K562 (cell line): ENCODE results near the gene PBX1. TPM values are rescaled to one million over a fixed set of nuclear protein-coding genes. Genes with fewer than 3 reads are reported as not detected.
A peak's percentile ranks its signal among the peaks of the same experiment; 100 is the strongest.

Experiments
- ATAC-seq: fragments of 200-7000 bp; cut with Tn5 transposase; 3 replicates; pipeline ENCODE4 v1.9.1; 2020; ENCODE audit warnings: moderate library complexity
- BruUV-seq: library from RNA; stranded (reverse); fragments of 400-500 nt; replicated peaks from 2 replicates; lab custom pipeline; 2021; lab: Mats Ljungman, UMichigan
- CTCF ChIA-PET: fragments of 300-600 bp; formaldehyde crosslinking; extraction: SDS; loops from one replicate; lab custom pipeline; 2021; ENCODE audit warnings: low intra/inter-chr PET ratio; lab: Yijun Ruan, JAX
- POLR2A ChIA-PET: fragments of 300-600, 350-650 bp; sonication (Branson Sonifier 250); formaldehyde crosslinking; extraction: SDS; loops from one replicate; lab custom pipeline; 2021; ENCODE audit warnings: antibody characterized with exemption, inconsistent platforms; lab: Yijun Ruan, JAX
- DNase-seq, 4 experiments: peaks; one replicate each; pipeline versions ENCODE4 v3.0.0 to v3.0.0-alpha.2; 2011 to 2018; ENCODE audit warnings: low spot score in 3 of 4, mixed read lengths in 3 of 4; ENCODE audit errors: extremely low read depth in 1 of 4
- FAIRE-seq: peaks from 2 replicates; lab custom pipeline; 2011; peaks lifted over from hg19 to GRCh38; lab: Jason Lieb, UNC
- H2AFZ ChIP-seq: 2 replicates; pipeline ENCODE4 v1.6.0; 2011; ENCODE audit warnings: low read depth, low read length, control low read depth, inconsistent platforms
- H3K27ac ChIP-seq: fragments of 200-600 bp; 3 replicates; pipeline ENCODE4 v1.8.0; 2011; ENCODE audit warnings: low read depth, mild to moderate bottlenecking, control low read depth, inconsistent platforms, low read length, moderate library complexity, mixed read lengths; ENCODE audit errors: extremely low read depth
- H3K27me3 ChIP-seq, 2 experiments: fragments of 300-600 bp in 1 of 2; 2 replicates in 1 of 2; 3 replicates in 1 of 2; pipeline versions ENCODE4 v1.6.0 to v1.8.0; 2011; ENCODE audit warnings: inconsistent platforms in 2 of 2, low read length in 2 of 2, mild to moderate bottlenecking in 1 of 2, mixed read lengths in 1 of 2, moderate library complexity in 1 of 2; ENCODE audit not compliant: control insufficient read depth in 2 of 2, insufficient read depth in 2 of 2
- H3K36me3 ChIP-seq: fragments of 300-600 bp; 3 replicates; pipeline ENCODE4 v1.8.0; 2011; ENCODE audit warnings: mild to moderate bottlenecking, low read length, inconsistent platforms; ENCODE audit not compliant: control insufficient read depth, insufficient read depth
- H3K4me1 ChIP-seq, 2 experiments: fragments of 200-600 bp in 1 of 2; replicated peaks in 1 of 2; 2 replicates in 1 of 2; 3 replicates in 1 of 2; pipeline versions ENCODE4 v1.5.1 to v1.8.0; 2011; ENCODE audit warnings: inconsistent platforms in 2 of 2, low read length in 2 of 2, mild to moderate bottlenecking in 1 of 2, mixed read lengths in 1 of 2, moderate library complexity in 1 of 2; ENCODE audit not compliant: control insufficient read depth in 2 of 2, insufficient read depth in 2 of 2
- H3K4me2 ChIP-seq: 2 replicates; pipeline ENCODE4 v1.6.1; 2011; ENCODE audit warnings: low read length, control low read depth, inconsistent platforms, mixed read lengths; ENCODE audit not compliant: insufficient read depth
- H3K4me3 ChIP-seq: fragments of 200-600 bp; sonication (generic), shearing (Covaris generic); 2 replicates; pipeline ENCODE4 v1.5.1; 2016; ENCODE audit warnings: control low read depth, inconsistent platforms
- H3K79me2 ChIP-seq: fragments of 200-600 bp; 3 replicates; pipeline ENCODE4 v1.8.0; 2011; ENCODE audit warnings: low read length, inconsistent platforms; ENCODE audit not compliant: control insufficient read depth, insufficient read depth
- H3K9ac ChIP-seq, 2 experiments: 2 replicates each; pipeline versions ENCODE4 v1.6.0 to v1.6.1; 2011; ENCODE audit warnings: low read depth in 2 of 2, low read length in 2 of 2, control low read depth in 1 of 2, inconsistent platforms in 1 of 2, mild to moderate bottlenecking in 1 of 2, mixed read lengths in 1 of 2; ENCODE audit not compliant: insufficient read depth in 1 of 2
- H3K9me1 ChIP-seq: one replicate; pipeline ENCODE4 v1.6.0; 2011; ENCODE audit warnings: inconsistent platforms, mild to moderate bottlenecking, low read length, moderate library complexity; ENCODE audit not compliant: control insufficient read depth, insufficient read depth
- H3K9me3 ChIP-seq: replicated peaks from 2 replicates; pipeline ENCODE4 v1.5.1; 2011; ENCODE audit warnings: low read depth, low read length, inconsistent platforms; ENCODE audit not compliant: control insufficient read depth, insufficient read depth
- H4K20me1 ChIP-seq: replicated peaks from 2 replicates; pipeline ENCODE4 v1.6.1; 2011; ENCODE audit warnings: low read length, inconsistent platforms, mixed read lengths; ENCODE audit not compliant: control insufficient read depth, insufficient read depth
- ATF7 ChIP-seq: fragments of 450-650 bp; IDR thresholded peaks from 2 replicates; pipeline ENCODE4 v1.7.1; 2014; ENCODE audit warnings: mild to moderate bottlenecking, moderate library complexity
- CREB3L1 ChIP-seq: fragments of 450-650 bp; IDR thresholded peaks from 2 replicates; pipeline ENCODE4 v1.6.1; 2014; ENCODE audit warnings: low read depth, mild to moderate bottlenecking, moderate library complexity, borderline replicate concordance
- JUND ChIP-seq, 2 experiments: IDR thresholded peaks; 2 replicates in 1 of 2; 3 replicates in 1 of 2; pipeline ENCODE4 v1.6.1; 2011; ENCODE audit warnings: borderline replicate concordance in 2 of 2, low read depth in 2 of 2, low read length in 2 of 2, improper control_type of control experiment in 1 of 2, missing biosample characterization in 1 of 2, missing genetic modification characterization in 1 of 2, missing genetic modification reagents in 1 of 2
- MEF2D ChIP-seq: conservative IDR thresholded peaks from 2 replicates; pipeline ENCODE4 v1.6.1; 2016; ENCODE audit warnings: low read depth, missing genetic modification characterization, missing compliant biosample characterization
- NFIX ChIP-seq: fragments of 250-450 bp; sonication (Bioruptor Pico); IDR thresholded peaks from 2 replicates; pipeline ENCODE4 v1.4.0; 2020; ENCODE audit warnings: low read depth, mild to moderate bottlenecking, moderate library complexity
- NONO ChIP-seq, 2 experiments: fragments of 200-400 bp in 1 of 2; fragments of 450-650 bp in 1 of 2; formaldehyde crosslinking in 1 of 2; IDR thresholded peaks; 2 replicates each; pipeline ENCODE4 v1.6.1; 2017; ENCODE audit warnings: low read depth in 2 of 2, mild to moderate bottlenecking in 2 of 2, moderate library complexity in 2 of 2, low read length in 1 of 2
- PHF20 ChIP-seq: fragments of 450-650 bp; IDR thresholded peaks from 2 replicates; pipeline ENCODE4 v1.6.1; 2018; ENCODE audit not compliant: partially characterized antibody
- SP2 ChIP-seq: IDR thresholded peaks from 2 replicates; pipeline ENCODE4 v1.6.1; 2011; ENCODE audit warnings: mild to moderate bottlenecking, low read depth, low read length, moderate library complexity; ENCODE audit not compliant: poor library complexity, severe bottlenecking; ENCODE audit errors: extremely low read depth
- ZNF263 ChIP-seq: sonication (generic); formaldehyde crosslinking; IDR thresholded peaks from 2 replicates; pipeline ENCODE4 v1.8.0; 2022; ENCODE audit warnings: mild to moderate bottlenecking, missing genetic modification reagents, borderline replicate concordance
- ZNF436 ChIP-seq: fragments of 250-450, 450-650 bp; sonication (Bioruptor Pico); formaldehyde crosslinking; IDR thresholded peaks from 2 replicates; pipeline ENCODE4 v1.7.0; 2020; ENCODE audit warnings: mild to moderate bottlenecking
- WGBS: fragments of 100-300 bp; shearing (Covaris generic); methylation state at CpG from one replicate; pipeline ENCODE4 v1.1.6; 2016; ENCODE audit warnings: low coverage, mixed read lengths; ENCODE audit not compliant: insufficient coverage; ENCODE audit errors: missing lambda C conversion rate; 5-methylcytosine and 5-hydroxymethylcytosine counted together
- in situ Hi-C: fragments of 300-500 bp; cut with MboI; formaldehyde crosslinking; loops from 4 replicates; pipeline ENCODE4 v1.15.0; 2018; ENCODE audit warnings: inconsistent platforms, mixed read lengths
- intact Hi-C: fragments of 100-400 bp; cut with micrococcal nuclease; formaldehyde crosslinking; loops from 2 replicates; pipeline ENCODE4 v1.14.2; 2022
- polyA plus RNA-seq, 8 experiments: library from polyadenylated mRNA; depleted of rRNA in 4 of 8; stranded (reverse) in 5 of 8; unstranded in 3 of 8; fragments of >200 nt; fragmentation: Nextera tagmentation in 2 of 8; fragmentation: Illumina TruSeq in 1 of 8; extraction: Ambion mirVana in 2 of 8; extraction: Trizol in 1 of 8; gene quantifications; 2 replicates each; pipeline versions ENCODE4 v1.2.1 to v1.2.3, GENCODE V29; 2011 to 2014; ENCODE audit warnings: inconsistent platforms in 1 of 8, missing spikeins in 1 of 8
- total RNA-seq, 7 experiments: library from RNA; depleted of rRNA in 6 of 7; stranded (reverse); fragments of >200 nt in 6 of 7; fragmentation: Illumina TruSeq in 2 of 7; extraction: Trizol in 2 of 7; gene quantifications; 2 replicates each; pipeline versions ENCODE4 v1.2.1 to v1.2.3, GENCODE V29; 2011 to 2021; ENCODE audit warnings: low replicate concordance in 1 of 7
- TF ChIP-seq, protein P1 (sequence below): fragments of 250-450 bp; sonication (Bioruptor Pico); IDR thresholded peaks from 2 replicates; pipeline ENCODE4 v1.4.0; 2020; ENCODE audit warnings: mild to moderate bottlenecking, moderate library complexity, borderline replicate concordance
- TF ChIP-seq, protein P2 (sequence below), 2 experiments: fragments of 450-650 bp; conservative IDR thresholded peaks; 2 replicates each; pipeline ENCODE4 v1.6.1; 2017; ENCODE audit warnings: mild to moderate bottlenecking in 2 of 2, moderate library complexity in 2 of 2

The PBX1 gene
- total and polyA plus RNA-seq, 9 of the 15 experiments (the other 6 are each of a cell fraction or from before 2014, with no cell fraction given) = 0.03 to 0.62 (median 0.17) TPM

- TF ChIP-seq, protein P1, sequence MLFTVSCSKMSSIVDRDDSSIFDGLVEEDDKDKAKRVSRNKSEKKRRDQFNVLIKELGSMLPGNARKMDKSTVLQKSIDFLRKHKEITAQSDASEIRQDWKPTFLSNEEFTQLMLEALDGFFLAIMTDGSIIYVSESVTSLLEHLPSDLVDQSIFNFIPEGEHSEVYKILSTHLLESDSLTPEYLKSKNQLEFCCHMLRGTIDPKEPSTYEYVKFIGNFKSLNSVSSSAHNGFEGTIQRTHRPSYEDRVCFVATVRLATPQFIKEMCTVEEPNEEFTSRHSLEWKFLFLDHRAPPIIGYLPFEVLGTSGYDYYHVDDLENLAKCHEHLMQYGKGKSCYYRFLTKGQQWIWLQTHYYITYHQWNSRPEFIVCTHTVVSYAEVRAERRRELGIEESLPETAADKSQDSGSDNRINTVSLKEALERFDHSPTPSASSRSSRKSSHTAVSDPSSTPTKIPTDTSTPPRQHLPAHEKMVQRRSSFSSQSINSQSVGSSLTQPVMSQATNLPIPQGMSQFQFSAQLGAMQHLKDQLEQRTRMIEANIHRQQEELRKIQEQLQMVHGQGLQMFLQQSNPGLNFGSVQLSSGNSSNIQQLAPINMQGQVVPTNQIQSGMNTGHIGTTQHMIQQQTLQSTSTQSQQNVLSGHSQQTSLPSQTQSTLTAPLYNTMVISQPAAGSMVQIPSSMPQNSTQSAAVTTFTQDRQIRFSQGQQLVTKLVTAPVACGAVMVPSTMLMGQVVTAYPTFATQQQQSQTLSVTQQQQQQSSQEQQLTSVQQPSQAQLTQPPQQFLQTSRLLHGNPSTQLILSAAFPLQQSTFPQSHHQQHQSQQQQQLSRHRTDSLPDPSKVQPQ (CRISPR knock-in tag) = no peak
- TF ChIP-seq, all 486 proteins: peak for 0
Measured at GRCh38 chr1:164701189-164701761, 142.3 kb downstream of the PBX1 start (continued).

DNA sequence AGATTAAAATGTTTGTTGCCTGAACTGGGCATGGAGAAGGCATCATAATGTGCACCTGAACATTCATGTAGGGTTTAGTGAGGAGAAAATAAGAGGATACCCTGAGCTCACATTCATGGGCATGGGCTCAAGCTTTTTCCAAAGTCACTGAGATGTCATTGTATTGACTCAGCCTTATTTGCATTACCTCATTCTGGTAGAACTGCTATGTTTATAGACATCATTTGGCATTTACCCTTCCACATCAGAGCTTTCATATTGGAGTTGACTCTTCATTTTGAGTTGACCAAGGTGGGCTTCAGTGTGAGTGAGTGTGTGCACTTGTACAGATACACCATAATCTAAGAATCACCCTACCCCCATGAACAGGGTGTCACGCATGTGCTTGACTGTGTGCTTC lies 143.2 kb downstream of the PBX1 start:
- peaks cover 0 to 19% of the 10 kb centered on the region in 2 experiments; a peak in 2 of 5 replicates for H3K4me1 ChIP-seq
- H3K9me1 ChIP-seq = no peaks in the 10 kb centered on the region
- ChIA-PET CTCF (no interaction called here), POLR2A (interaction anchor here (1.3 kb wide), 1 partner anchor 10 kb away, joined by 6 read pairs; no protein-coding TSS in a partner anchor)
- no peak for ATAC-seq
- in situ Hi-C loops = no loop called here
- H3K4me3 ChIP-seq = no peak overlapping the region
- peak overlapping the region; percentile 57; the same call in 1 of the 2 replicates for H2AFZ ChIP-seq
- BruUV-seq = no TSS peak
- no peak overlapping the region for H3K9ac ChIP-seq
- H3K79me2 ChIP-seq = no peaks in the 10 kb centered on the region
- WGBS = 25% methylated on average over 1 of the region's 1 CpG
- no peaks in the 10 kb centered on the region for H3K36me3 ChIP-seq
- H3K27me3 ChIP-seq = no peaks in the 10 kb centered on the region
- peak; percentile 6 for FAIRE-seq
- intact Hi-C loops = no loop called here
- no peaks in the 10 kb centered on the region for H4K20me1 ChIP-seq
- peak overlapping the region; percentile 9; the same call in 1 of the 2 replicates for H3K4me2 ChIP-seq
- DNase-seq = no peak
- peak overlapping the region; percentile 15; the same call in 1 of the 3 replicates for H3K27ac ChIP-seq
- no peaks in the 10 kb centered on the region for H3K9me3 ChIP-seq
- no peak for TF ChIP-seq NFIX
- TF ChIP-seq ATF7 = 0 out of 2 replicates have a peak, but pooled peaks have one; percentile 16
- no peak for TF ChIP-seq ZNF263
- no peak for TF ChIP-seq MEF2D (tag)
- TF ChIP-seq SP2 = no peak
- no peak for TF ChIP-seq PHF20
- TF ChIP-seq NONO (IDR thresholded peaks at IDR 0.05; ENCODE audit: low read depth in 2 of 2, low read length in 1 of 2) = no peak
- no peak for TF ChIP-seq JUND (IDR thresholded peaks at IDR 0.05; ENCODE audit: borderline replicate concordance, low read depth, low read length)
- TF ChIP-seq JUND (tag; IDR thresholded peaks at IDR 0.05; ENCODE audit: borderline replicate concordance, low read depth, low read length) = 0 out of 3 replicates have a peak, but pooled peaks have one; percentile 2
- no peak for TF ChIP-seq CREB3L1
- TF ChIP-seq, protein P2, sequence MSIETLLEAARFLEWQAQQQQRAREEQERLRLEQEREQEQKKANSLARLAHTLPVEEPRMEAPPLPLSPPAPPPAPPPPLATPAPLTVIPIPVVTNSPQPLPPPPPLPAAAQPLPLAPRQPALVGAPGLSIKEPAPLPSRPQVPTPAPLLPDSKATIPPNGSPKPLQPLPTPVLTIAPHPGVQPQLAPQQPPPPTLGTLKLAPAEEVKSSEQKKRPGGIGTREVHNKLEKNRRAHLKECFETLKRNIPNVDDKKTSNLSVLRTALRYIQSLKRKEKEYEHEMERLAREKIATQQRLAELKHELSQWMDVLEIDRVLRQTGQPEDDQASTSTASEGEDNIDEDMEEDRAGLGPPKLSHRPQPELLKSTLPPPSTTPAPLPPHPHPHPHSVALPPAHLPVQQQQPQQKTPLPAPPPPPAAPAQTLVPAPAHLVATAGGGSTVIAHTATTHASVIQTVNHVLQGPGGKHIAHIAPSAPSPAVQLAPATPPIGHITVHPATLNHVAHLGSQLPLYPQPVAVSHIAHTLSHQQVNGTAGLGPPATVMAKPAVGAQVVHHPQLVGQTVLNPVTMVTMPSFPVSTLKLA (conservative IDR thresholded peaks at IDR 0.05) = no peak
- TF ChIP-seq ZNF436 (CRISPR knock-in tag) = no peak
